SU-DHL-6 (cell line): Measurements from ENCODE around the gene CCND1.
A peak's percentile ranks its signal among the peaks of the same experiment; 100 is the strongest.

Experiments used
- H2AFZ ChIP-seq: fragments of 200-600 bp; sonication (generic); 2 replicates; pipeline ENCODE4 v1.6.1; 2014; ENCODE audit warnings: low read depth, mild to moderate bottlenecking, moderate library complexity, mixed read lengths, antibody characterized with exemption, low read length; ENCODE audit not compliant: severe bottlenecking
- H3F3A ChIP-seq: fragments of 200-600 bp; shearing (Covaris generic); 2 replicates; pipeline ENCODE4 v1.6.0; 2016; ENCODE audit warnings: antibody characterized with exemption, mild to moderate bottlenecking; ENCODE audit not compliant: insufficient read depth
- H3K27ac ChIP-seq: fragments of 200-600 bp; sonication (generic); 2 replicates; pipeline ENCODE4 v1.5.1; 2016; ENCODE audit warnings: low read depth, mild to moderate bottlenecking, low read length, moderate library complexity, mixed read lengths
- H3K27me3 ChIP-seq: fragments of 200-600 bp; sonication (generic), shearing (Covaris generic); 2 replicates; pipeline ENCODE4 v1.6.0; 2014; ENCODE audit warnings: mild to moderate bottlenecking, low read length
- H3K36me3 ChIP-seq: fragments of 200-600 bp; sonication (generic); 2 replicates; pipeline ENCODE4 v1.6.1; 2014; ENCODE audit warnings: mild to moderate bottlenecking, low read length, mixed read lengths
- H3K4me2 ChIP-seq: fragments of 300-600, 200-600 bp; shearing (Covaris generic), sonication (generic); 2 replicates; pipeline ENCODE4 v1.6.0; 2014; ENCODE audit warnings: low read length, low read depth, mild to moderate bottlenecking; ENCODE audit not compliant: poor library complexity, severe bottlenecking
- H3K4me3 ChIP-seq: fragments of 200-600 bp; sonication (generic); 2 replicates; pipeline ENCODE4 v1.5.1; 2014; ENCODE audit warnings: antibody characterized with exemption, low read length, mild to moderate bottlenecking, mixed read lengths; ENCODE audit not compliant: insufficient read depth, poor library complexity, severe bottlenecking
- H3K79me2 ChIP-seq: fragments of 200-600 bp; sonication (generic); 2 replicates; pipeline ENCODE4 v1.6.1; 2014; ENCODE audit warnings: mild to moderate bottlenecking, low read length, moderate library complexity; ENCODE audit not compliant: insufficient read depth
- H3K9ac ChIP-seq: fragments of 200-600 bp; sonication (generic); 2 replicates; pipeline ENCODE4 v1.7.0; 2014; ENCODE audit warnings: mild to moderate bottlenecking, low read length
- H3K9me2 ChIP-seq: fragments of 200-600 bp; sonication (generic); replicated peaks from 2 replicates; pipeline ENCODE4 v1.6.1; 2014; ENCODE audit warnings: low read length; ENCODE audit not compliant: insufficient read depth
- H3K9me3 ChIP-seq: fragments of 200-600 bp; sonication (generic); 2 replicates; pipeline ENCODE4 v1.6.1; 2014; ENCODE audit warnings: low read length, mixed read lengths; ENCODE audit not compliant: insufficient read depth
- H4K20me1 ChIP-seq: fragments of 200-600 bp; sonication (generic); 2 replicates; pipeline ENCODE4 v1.6.1; 2014; ENCODE audit warnings: low read depth, mild to moderate bottlenecking, antibody characterized with exemption, low read length, moderate library complexity, mixed read lengths
- CTCF ChIP-seq: fragments of 200-600 bp; sonication (generic); IDR thresholded peaks from one replicate; pipeline ENCODE4 v1.5.1; 2017; ENCODE audit warnings: antibody characterized with exemption, mild to moderate bottlenecking, low read length, moderate library complexity; ENCODE audit not compliant: insufficient read depth, poor library complexity, severe bottlenecking
- EZH2phosphoT487 ChIP-seq: fragments of 200-600 bp; sonication (generic), shearing (Covaris generic); conservative IDR thresholded peaks from 2 replicates; pipeline ENCODE4 v1.6.1; 2018; ENCODE audit warnings: mild to moderate bottlenecking, antibody characterized with exemption, low read length, moderate library complexity, mixed read lengths

Gene CCND1

GRCh38 chr11:69641681-69642548 is 959 bp downstream of the CCND1 start:
- Histone ChIP-seq H3K9ac (no peak overlapping the region), H3K9me3 (no peaks in the 10 kb centered on the region), H3F3A (no peaks in the 10 kb centered on the region), H3K4me3 (no peak overlapping the region), H4K20me1 (no peaks in the 10 kb centered on the region), H3K4me2 (peak overlapping the region; percentile 62), H3K36me3 (no peaks in the 10 kb centered on the region), H3K27ac (no peak overlapping the region), H2AFZ (no peak overlapping the region), H3K9me2 (no peaks in the 10 kb centered on the region), H3K79me2 (no peaks in the 10 kb centered on the region), H3K27me3 (no peaks in the 10 kb centered on the region)
- TF ChIP-seq CTCF (no peak), EZH2phosphoT487 (no peak)

GRCh38 chr11:69642549-69642912 is 1.6 kb downstream of the CCND1 start:
- Histone ChIP-seq H2AFZ (peak overlapping the region; percentile 71), H3K27ac (no peak overlapping the region), H3K27me3 (no peaks in the 10 kb centered on the region), H3F3A (no peaks in the 10 kb centered on the region), H3K4me3 (peak overlapping the region; percentile 41), H4K20me1 (no peaks in the 10 kb centered on the region), H3K9me3 (no peaks in the 10 kb centered on the region), H3K9ac (peak overlapping the region; percentile 41; the same call in 1 of the 2 replicates), H3K9me2 (no peaks in the 10 kb centered on the region), H3K36me3 (no peaks in the 10 kb centered on the region), H3K4me2 (peak overlapping the region; percentile 62), H3K79me2 (no peaks in the 10 kb centered on the region)
- no peak for TF ChIP-seq EZH2phosphoT487
- no peak for TF ChIP-seq CTCF

GRCh38 chr11:69642913-69643632 is 2.1 kb downstream of the CCND1 start:
- Histone ChIP-seq H4K20me1 (no peaks in the 10 kb centered on the region), H3K9me2 (no peaks in the 10 kb centered on the region), H3K27me3 (no peaks in the 10 kb centered on the region), H3K27ac (no peak overlapping the region), H3K4me3 (peak overlapping the region; percentile 41), H3K36me3 (no peaks in the 10 kb centered on the region), H3K9me3 (no peaks in the 10 kb centered on the region), H3K4me2 (peak overlapping the region; percentile 62), H3K79me2 (no peaks in the 10 kb centered on the region), H3F3A (no peaks in the 10 kb centered on the region), H3K9ac (peak overlapping the region; percentile 41; the same call in 1 of the 2 replicates), H2AFZ (peak overlapping the region; percentile 71)
- TF ChIP-seq CTCF = peak; percentile 67
- TF ChIP-seq EZH2phosphoT487 = 0 out of 2 replicates have a peak, but pooled peaks have one; percentile 91
